GM18907 (cell line): ENCODE measurements around the gene SLC6A7.

Experiments used
- ATAC-seq: cut with Tn5 transposase; IDR thresholded peaks from one replicate; pipeline ENCODE4 v1.9.1; 2021; ENCODE audit warnings: mild to moderate bottlenecking, moderate library complexity; ENCODE audit not compliant: unreplicated experiment

The SLC6A7 gene

GRCh38 chr5:150189728-150190502 lies at the start of gene SLC6A7:
SLC6A7 (plus strand) TSS chr5:150190062; CDS start chr5:150190328, 266 bp downstream.
- no peak for ATAC-seq

GRCh38 chr5:150140830-150141229 lies 49.0 kb upstream of the SLC6A7 start:
- no peak for ATAC-seq

DNA sequence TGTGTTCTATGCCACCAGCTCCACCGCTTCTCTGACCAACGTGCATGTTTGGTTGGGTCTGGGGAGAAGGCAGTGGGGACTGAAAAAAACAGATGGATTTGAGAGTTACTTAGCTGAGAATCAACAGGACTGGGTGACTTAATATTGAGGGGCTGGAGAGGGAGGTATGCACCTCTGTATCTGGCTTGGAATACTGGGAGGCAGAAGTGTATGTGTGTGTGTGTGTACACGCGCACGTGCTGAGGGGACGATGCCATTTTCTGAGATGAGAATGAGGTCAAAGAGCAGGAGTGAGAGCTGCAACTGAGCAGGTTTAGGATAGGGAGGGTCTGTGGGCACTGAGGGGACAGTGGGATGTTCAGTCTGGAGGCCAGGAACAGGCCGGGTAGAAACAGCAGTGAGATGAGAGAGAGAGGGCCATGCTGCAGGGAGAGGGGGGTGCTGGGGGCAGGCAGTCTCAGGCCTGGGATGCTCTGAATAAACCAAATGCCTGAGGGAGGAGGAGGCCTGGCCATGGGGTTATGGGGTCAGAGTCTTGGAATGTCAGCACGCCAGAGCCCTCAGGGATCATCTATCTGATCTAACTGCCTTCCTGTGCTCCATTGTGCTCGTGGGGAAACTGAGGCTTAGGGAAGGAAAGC lies 48.2 kb upstream of the SLC6A7 start:
- ATAC-seq, result no peak

DNA sequence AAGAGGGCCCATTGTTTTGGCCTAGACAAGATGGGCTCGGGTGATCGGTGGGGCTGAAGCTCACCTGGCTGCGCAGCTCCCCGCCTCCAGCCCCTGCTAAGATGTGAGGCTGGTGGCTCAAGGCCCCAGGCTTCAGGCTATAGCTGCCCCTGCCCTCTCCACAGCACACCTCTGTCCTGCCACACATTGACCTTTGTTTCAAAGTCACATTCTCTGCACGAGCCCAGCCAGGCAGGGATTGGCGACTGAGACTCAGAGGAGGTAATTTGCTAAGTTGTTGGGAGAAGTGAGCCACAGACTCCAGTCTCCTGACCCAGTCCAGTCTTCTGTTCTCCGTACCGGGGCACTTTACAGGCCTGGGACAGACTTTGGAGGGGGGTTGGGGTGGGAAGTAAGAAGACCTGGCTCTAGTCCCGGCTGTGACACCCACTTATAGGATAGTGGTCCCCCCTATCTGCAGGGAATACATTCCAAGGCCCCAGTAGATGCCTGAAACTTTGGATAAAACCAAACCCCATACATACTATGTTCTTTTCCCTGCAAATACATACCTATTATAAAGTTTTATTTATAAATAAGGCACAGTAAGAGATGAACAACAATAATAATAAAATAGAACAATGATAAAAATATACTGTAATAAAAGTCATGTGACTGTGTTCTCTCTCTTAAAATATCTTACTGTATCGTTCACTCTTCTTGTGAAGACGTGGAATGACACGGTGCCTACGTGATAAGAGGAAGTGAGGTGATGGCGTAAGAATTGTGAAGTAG lies 47.5 kb upstream of the SLC6A7 start:
- ATAC-seq, result no peak

DNA sequence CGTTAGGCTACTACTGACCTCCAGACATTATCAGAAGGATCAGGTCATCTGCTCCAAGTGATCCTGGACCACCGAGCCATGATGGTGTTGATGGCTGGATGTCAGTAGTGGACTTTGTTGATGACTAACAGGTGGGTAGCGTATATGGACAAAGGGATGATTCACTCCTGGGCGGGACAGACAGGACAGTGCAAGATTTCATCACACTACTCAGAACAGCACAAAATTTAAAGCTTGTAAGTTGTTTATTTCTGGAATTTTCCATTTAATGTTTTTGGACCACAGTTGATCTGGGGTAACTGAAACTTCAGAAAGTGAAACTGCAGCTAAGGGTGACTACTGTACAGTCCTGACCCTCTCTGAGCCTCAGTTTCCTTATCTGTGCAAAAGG lies 46.9 kb upstream of the SLC6A7 start:
- ATAC-seq, result no peak

GRCh38 chr5:150143350-150144245 lies 46.3 kb upstream of the SLC6A7 start:
- ATAC-seq, result no peak

GRCh38 chr5:150144246-150144801 lies 45.5 kb upstream of the SLC6A7 start:
- no peak for ATAC-seq

DNA sequence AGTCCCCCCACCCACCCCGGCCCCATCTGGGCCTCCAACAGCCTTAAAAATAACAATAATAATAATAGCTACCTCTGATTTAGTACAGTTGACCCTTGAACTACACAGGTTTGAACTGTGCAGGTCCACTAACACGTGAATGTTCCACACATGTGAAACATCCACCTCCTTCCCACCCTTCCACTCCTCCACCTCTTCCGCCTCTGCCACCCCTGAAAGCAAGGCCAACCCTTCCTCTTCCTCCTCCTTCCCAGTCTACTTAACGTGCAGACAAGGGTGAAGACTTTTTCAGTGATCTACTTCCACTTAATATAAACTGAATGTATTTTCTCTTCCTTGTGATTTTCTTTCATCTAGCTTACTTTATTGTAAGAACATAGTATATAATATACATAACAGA lies 45.0 kb upstream of the SLC6A7 start:
- ATAC-seq, result no peak

DNA sequence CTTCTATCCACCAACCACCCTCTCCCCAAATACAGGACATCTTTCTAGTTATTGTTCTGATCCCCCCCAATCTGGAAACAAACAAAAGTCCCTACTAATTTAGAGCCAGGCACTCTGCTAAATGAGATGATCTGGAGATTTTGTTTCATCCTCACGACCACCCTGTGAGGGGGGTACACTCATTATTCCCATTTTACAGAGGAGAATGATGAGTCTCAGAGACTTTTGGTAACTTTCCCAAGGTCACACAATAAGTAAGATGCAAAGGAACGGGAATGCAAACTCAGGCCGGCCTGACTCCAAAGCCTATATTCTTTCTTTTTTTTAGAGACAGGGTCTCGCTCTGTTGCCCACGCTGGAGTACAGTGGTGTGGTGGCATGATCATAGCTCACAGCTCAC lies 43.6 kb upstream of the SLC6A7 start:
- no peak for ATAC-seq

- ATAC-seq, result no peak
Measured at GRCh38 chr5:150146862-150147601, 42.8 kb upstream of the SLC6A7 start.

GRCh38 chr5:150147670-150148069 lies 42.2 kb upstream of the SLC6A7 start:
- no peak for ATAC-seq

DNA sequence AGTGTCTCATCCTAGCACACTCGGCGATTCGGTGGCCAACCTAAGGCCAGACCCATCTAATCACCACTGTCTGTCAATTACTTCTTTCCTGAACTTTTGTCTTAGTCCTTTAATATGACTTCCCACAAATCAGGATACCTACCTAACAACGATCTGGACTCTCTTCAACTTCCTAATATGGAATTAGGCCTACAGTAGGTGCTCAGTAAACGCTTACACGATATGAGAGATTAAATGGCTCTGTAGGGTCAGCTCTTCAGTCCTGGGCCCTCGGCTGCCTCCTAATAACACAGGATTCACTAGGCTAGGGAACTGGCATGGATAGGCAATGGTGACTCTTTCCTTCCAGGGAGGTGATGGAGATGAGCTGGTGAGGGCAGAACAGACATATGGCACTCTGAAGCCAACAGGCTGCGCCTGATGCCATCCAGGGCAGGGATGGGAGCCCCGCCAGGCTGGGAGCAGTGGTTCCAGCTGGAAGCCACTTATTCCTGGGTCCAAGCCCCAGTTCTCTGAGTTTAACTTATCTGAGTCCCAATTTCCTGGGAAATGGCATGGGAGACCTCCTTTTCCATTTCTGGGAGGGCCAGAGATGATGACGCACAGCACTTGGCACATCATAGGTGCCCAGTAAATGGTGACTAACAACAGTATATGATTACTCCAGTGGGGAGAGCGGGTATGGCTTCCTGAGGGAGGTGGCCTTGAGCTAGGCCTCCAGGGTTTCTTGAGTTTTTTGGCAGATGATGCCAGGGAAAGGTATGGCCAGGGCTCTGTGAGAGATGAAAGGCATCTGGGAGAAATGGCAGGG lies 41.5 kb upstream of the SLC6A7 start:
- no peak for ATAC-seq

- ATAC-seq, result no peak
Measured at GRCh38 chr5:150149618-150150017, 40.2 kb upstream of the SLC6A7 start.

GRCh38 chr5:150152636-150153462 lies 37.0 kb upstream of the SLC6A7 start:
- ATAC-seq, result no peak

DNA sequence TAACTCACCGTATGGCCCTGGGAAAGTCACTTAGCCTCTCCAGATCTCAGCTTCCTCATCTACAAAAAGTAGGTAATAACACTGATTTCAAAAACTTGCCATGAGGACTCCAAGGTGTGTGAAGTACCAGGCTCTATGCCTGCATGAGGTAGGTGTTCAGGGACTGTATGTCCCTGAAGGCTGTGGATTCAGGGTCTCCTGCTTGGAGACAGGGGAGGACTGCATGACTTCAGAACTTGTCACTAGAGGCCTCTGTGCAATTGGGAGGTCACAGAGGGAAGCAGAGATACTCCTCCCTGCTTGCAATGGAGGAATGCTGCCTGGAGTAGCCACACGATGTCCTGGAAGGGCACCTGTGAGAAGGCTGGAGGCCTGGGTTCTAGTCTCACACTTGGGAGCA lies 36.4 kb upstream of the SLC6A7 start:
- no peak for ATAC-seq

DNA sequence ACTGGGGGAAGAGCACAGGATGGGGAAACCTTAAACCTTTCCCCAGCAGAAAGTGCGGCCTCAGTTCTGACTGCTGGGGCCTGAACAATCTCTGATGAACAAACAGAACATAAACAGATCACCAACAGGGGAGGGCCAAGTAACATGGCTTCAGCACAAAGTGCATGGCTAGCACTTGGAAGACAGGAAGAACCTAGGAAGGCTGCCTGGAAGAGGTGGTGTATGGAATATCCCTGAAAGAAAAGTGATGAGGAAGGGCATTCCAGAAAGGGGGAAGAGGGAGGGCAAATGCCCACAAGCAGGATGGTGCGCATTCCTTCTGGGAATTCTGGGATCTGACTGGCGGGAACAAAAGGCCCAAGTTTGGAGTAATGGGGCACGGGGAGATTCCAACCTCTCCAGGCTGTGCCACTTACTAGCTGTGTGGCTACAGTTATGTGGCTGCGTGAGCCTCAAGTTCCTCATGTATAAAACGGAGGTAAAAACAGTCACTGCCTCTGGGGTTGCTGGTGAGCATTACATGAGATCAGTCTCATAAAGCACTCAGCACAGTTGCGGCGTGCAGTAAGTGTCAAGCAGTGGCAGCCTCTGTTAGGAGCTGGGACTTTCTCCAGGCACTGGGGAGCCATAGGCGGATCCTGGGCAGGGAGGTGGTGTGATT lies 35.8 kb upstream of the SLC6A7 start:
- ATAC-seq, result no peak

GRCh38 chr5:150154618-150155128 lies 35.2 kb upstream of the SLC6A7 start:
- ATAC-seq, result no peak
